ENCODE data around the gene AFG3L2. TPM values are rescaled to one million over a fixed set of nuclear protein-coding genes. Genes with fewer than 3 reads are reported as not detected.

Gene AFG3L2
- total RNA-seq, 4 donors from 2014 or later: 53.0 to 62.8 (median 57.9) TPM

DNA sequence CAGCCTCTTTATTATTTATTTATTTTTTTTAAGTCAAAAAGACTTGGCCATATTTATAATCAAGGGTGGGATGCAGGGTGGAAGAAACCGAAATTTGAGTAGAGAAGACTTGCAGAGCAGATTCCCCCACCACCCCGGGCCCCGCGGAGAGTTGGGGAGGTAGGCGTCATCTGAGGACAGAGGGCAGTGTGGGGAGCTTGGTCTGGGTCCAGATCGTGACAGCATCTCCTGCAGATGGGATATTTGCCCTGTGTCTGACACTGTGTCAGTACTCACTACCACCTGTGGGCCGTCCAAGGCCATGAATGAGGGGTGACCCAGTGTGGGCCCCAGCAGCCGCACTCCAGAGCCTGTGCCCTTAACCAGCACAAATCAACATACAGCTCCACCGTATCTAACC is 20.2 kb upstream of the AFG3L2 start:
- TF ChIP-seq EP300 (IDR thresholded peaks at IDR 0.05): no peak
- TF ChIP-seq POLR2A (IDR thresholded peaks at IDR 0.05): no peak
- TF ChIP-seq, protein P1, sequence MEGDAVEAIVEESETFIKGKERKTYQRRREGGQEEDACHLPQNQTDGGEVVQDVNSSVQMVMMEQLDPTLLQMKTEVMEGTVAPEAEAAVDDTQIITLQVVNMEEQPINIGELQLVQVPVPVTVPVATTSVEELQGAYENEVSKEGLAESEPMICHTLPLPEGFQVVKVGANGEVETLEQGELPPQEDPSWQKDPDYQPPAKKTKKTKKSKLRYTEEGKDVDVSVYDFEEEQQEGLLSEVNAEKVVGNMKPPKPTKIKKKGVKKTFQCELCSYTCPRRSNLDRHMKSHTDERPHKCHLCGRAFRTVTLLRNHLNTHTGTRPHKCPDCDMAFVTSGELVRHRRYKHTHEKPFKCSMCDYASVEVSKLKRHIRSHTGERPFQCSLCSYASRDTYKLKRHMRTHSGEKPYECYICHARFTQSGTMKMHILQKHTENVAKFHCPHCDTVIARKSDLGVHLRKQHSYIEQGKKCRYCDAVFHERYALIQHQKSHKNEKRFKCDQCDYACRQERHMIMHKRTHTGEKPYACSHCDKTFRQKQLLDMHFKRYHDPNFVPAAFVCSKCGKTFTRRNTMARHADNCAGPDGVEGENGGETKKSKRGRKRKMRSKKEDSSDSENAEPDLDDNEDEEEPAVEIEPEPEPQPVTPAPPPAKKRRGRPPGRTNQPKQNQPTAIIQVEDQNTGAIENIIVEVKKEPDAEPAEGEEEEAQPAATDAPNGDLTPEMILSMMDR (IDR thresholded peaks at IDR 0.05): no peak
- TF ChIP-seq POLR2AphosphoS5 (IDR thresholded peaks at IDR 0.05): no peak
- 88% methylated on average over 9 of the region's 9 CpGs for WGBS
- no peaks in the 10 kb centered on the region for H3K9me3 ChIP-seq
- H3K4me1 ChIP-seq: no peaks in the 10 kb centered on the region
- H3K27me3 ChIP-seq: no peaks in the 10 kb centered on the region
- no peak for DNase-seq (ENCODE audit: low spot score in 2 of 2)
- H3K27ac ChIP-seq: no peak overlapping the region
- H3K36me3 ChIP-seq: no peaks in the 10 kb centered on the region
- no peak overlapping the region for H3K4me3 ChIP-seq

DNA sequence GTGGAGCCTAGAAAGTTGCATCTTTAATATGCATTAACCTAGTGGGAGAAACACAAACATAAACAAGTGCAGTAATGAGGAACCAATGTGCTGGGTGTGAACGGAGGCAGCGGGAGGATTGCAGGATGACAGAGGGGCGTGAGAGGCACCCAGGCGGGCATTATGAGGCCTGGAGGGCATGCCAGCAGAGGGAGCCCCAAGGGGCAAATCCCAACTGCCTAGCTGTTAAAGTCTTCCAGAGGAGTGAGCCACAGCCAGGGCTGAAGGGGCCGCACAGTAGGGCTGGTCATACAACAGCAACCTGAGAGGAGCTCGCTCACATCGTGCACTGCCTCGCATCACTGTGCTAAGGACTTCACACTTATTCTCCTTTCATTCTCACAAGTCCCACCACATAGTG is 17.4 kb upstream of the AFG3L2 start:
- Histone ChIP-seq H3K9me3 (no peaks in the 10 kb centered on the region), H3K4me1 (no peaks in the 10 kb centered on the region), H3K27me3 (no peaks in the 10 kb centered on the region), H3K4me3 (no peak overlapping the region), H3K27ac (no peak overlapping the region), H3K36me3 (no peaks in the 10 kb centered on the region)
- DNase-seq (ENCODE audit: low spot score in 2 of 2): no peak
- TF ChIP-seq POLR2AphosphoS5 (IDR thresholded peaks at IDR 0.05) (no peak), POLR2A (IDR thresholded peaks at IDR 0.05) (no peak), EP300 (IDR thresholded peaks at IDR 0.05) (no peak)
- TF ChIP-seq, protein P1 (IDR thresholded peaks at IDR 0.05): no peak
- WGBS: 73% methylated on average over 8 of the region's 8 CpGs

DNA sequence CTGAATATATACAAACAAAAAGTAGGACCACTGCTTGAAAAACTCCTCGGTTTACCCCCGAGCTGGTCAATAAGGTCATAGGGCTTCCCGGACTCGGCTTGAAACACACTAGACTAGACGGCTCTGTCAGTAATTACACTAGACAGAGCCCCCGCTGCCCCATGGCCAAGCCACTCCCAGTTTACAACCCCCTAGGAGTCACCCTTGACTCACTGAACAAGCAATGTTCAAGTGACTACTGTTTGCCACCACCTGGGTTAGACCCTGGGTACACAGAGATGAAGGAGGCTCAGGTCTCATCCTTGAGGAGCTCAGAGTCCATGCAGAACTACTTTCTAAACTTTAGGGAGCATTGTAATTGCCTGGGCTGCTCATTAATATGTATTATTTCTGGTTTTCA is 17.0 kb upstream of the AFG3L2 start:
- Histone ChIP-seq H3K27me3 (no peaks in the 10 kb centered on the region), H3K27ac (no peak overlapping the region), H3K4me1 (no peaks in the 10 kb centered on the region), H3K9me3 (no peaks in the 10 kb centered on the region), H3K4me3 (no peak overlapping the region), H3K36me3 (no peaks in the 10 kb centered on the region)
- TF ChIP-seq POLR2AphosphoS5 (IDR thresholded peaks at IDR 0.05) (no peak), EP300 (IDR thresholded peaks at IDR 0.05) (no peak), POLR2A (IDR thresholded peaks at IDR 0.05) (no peak)
- TF ChIP-seq, protein P1 (IDR thresholded peaks at IDR 0.05): no peak
- DNase-seq (ENCODE audit: low spot score in 2 of 2): no peak
- WGBS: 79% methylated on average over 6 of the region's 6 CpGs

DNA sequence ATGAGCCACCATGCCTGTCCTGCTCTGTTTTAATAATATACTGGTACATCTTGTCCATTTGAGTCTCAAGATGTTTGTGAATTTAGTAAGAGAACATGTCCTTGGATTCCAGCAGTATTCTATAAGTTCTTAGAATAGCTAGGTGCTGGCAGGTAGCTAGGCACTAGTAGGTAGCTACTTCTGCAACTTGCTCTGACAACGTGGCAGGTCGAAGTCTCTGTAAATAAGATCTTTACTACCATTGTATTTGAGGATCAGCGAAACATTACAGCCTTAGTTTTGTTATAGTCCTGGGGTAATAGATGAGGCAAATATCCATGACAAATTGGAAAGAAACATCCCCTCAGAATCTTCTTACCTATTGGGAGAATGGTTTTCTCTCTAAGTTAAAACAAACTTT is 16.5 kb upstream of the AFG3L2 start:
- Histone ChIP-seq H3K4me3 (no peak overlapping the region), H3K27ac (no peak overlapping the region), H3K27me3 (no peaks in the 10 kb centered on the region), H3K4me1 (no peaks in the 10 kb centered on the region), H3K9me3 (no peaks in the 10 kb centered on the region), H3K36me3 (no peaks in the 10 kb centered on the region)
- DNase-seq (ENCODE audit: low spot score in 2 of 2): no peak
- TF ChIP-seq EP300 (IDR thresholded peaks at IDR 0.05): no peak
- TF ChIP-seq POLR2AphosphoS5 (IDR thresholded peaks at IDR 0.05): no peak
- no peak for TF ChIP-seq POLR2A (IDR thresholded peaks at IDR 0.05)
- TF ChIP-seq, protein P1 (IDR thresholded peaks at IDR 0.05): no peak
- WGBS: 98% methylated on average over 3 of the region's 3 CpGs

DNA sequence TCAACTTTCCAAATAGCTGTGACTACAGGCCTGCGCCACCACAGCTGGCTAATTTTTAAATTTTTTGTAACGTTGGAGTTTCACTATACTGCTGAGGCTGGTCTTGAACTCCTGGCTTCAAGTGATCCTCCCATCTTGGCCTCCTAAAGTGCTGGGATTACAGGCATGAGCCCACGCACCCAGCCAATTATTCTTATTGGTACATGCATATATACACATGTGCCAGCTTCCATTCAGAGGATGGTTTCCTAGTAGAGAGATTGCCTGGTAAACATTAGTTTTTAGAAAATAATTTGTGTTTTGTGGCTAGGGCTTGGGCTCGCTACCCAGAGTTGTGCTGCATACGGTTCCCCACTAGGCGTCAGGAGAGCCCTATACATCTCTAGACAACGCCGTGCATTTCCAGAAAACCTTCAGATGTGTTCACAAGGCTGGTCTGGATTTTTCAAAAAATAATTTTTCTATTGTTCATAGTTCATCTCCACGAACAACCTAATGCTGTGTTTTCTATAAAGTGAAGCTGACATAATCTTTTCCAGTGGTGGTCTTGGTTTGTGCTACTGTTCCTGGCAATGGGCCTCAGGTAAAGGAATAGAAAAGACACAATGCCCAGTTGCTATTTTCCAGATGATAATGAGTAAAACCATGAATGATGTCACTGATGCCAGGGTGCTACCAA is 14.6 kb upstream of the AFG3L2 start:
- Histone ChIP-seq H3K4me1 (no peaks in the 10 kb centered on the region), H3K36me3 (no peaks in the 10 kb centered on the region), H3K27ac (no peak overlapping the region), H3K27me3 (no peaks in the 10 kb centered on the region), H3K4me3 (no peak overlapping the region), H3K9me3 (no peaks in the 10 kb centered on the region)
- WGBS: 14% methylated on average over 9 of the region's 9 CpGs
- no peak for TF ChIP-seq POLR2A (IDR thresholded peaks at IDR 0.05)
- TF ChIP-seq EP300 (IDR thresholded peaks at IDR 0.05): no peak
- no peak for TF ChIP-seq POLR2AphosphoS5 (IDR thresholded peaks at IDR 0.05)
- TF ChIP-seq, protein P1 (IDR thresholded peaks at IDR 0.05): peak; percentile 84 to 94
- no peak for DNase-seq (ENCODE audit: low spot score in 2 of 2)
